HepG2 (cell line): ENCODE measurements around the gene ELAPOR1. TPM values are rescaled to one million over a fixed set of nuclear protein-coding genes. Genes with fewer than 3 reads are reported as not detected.
A peak's percentile ranks its signal among the peaks of the same experiment; 100 is the strongest.

ENCODE experiments used
- BORCS8-MEF2B ChIP-seq: sonication (generic); formaldehyde crosslinking; IDR thresholded peaks from 2 replicates; pipeline ENCODE4 v1.8.0; 2022; ENCODE audit warnings: mild to moderate bottlenecking, missing genetic modification reagents
- DNMT1 ChIP-seq: sonication (generic); formaldehyde crosslinking; IDR thresholded peaks from 2 replicates; pipeline ENCODE4 v1.5.1; 2020; ENCODE audit warnings: mild to moderate bottlenecking, missing genetic modification reagents
- DPF2 ChIP-seq: sonication (generic); formaldehyde crosslinking; IDR thresholded peaks from 2 replicates; pipeline ENCODE4 v1.4.0; 2020; ENCODE audit warnings: mild to moderate bottlenecking, low read depth, missing genetic modification reagents, borderline replicate concordance
- HNF1B ChIP-seq: sonication (generic); formaldehyde crosslinking; IDR thresholded peaks from 2 replicates; pipeline ENCODE4 v1.5.1; 2020; ENCODE audit warnings: mild to moderate bottlenecking, moderate library complexity, missing genetic modification reagents
- MAF1 ChIP-seq: sonication (generic); formaldehyde crosslinking; IDR thresholded peaks from 2 replicates; pipeline ENCODE4 v1.5.0; 2020; ENCODE audit warnings: missing genetic modification reagents, borderline replicate concordance
- NFE2L1 ChIP-seq: sonication (generic); formaldehyde crosslinking; IDR thresholded peaks from 2 replicates; pipeline ENCODE4 v1.4.0; 2020; ENCODE audit warnings: missing genetic modification reagents, mild to moderate bottlenecking, borderline replicate concordance
- REXO4 ChIP-seq: sonication (generic); formaldehyde crosslinking; IDR thresholded peaks from 2 replicates; pipeline ENCODE4 v1.8.0; 2022; ENCODE audit warnings: missing genetic modification reagents, mild to moderate bottlenecking, borderline replicate concordance
- U2AF2 ChIP-seq: fragments of 200-400 bp; formaldehyde crosslinking; IDR thresholded peaks from 2 replicates; pipeline ENCODE4 v1.6.1; 2017; ENCODE audit warnings: low read depth, mild to moderate bottlenecking, low read length
- ZBTB7B ChIP-seq: sonication (generic); formaldehyde crosslinking; IDR thresholded peaks from 2 replicates; pipeline ENCODE4 v1.4.0; 2020; ENCODE audit warnings: missing genetic modification reagents
- ZFY ChIP-seq: sonication (generic); formaldehyde crosslinking; IDR thresholded peaks from 2 replicates; pipeline ENCODE4 v1.4.0; 2020; ENCODE audit warnings: missing genetic modification reagents
- ZIK1 ChIP-seq: sonication (generic); formaldehyde crosslinking; IDR thresholded peaks from 2 replicates; pipeline ENCODE4 v1.5.0; 2020; ENCODE audit warnings: mild to moderate bottlenecking, low read depth, missing genetic modification reagents, borderline replicate concordance
- ZNF234 ChIP-seq: sonication (generic); formaldehyde crosslinking; conservative IDR thresholded peaks from 2 replicates; pipeline ENCODE4 v1.5.1; 2020; ENCODE audit warnings: mild to moderate bottlenecking, missing genetic modification reagents
- ZNF318 ChIP-seq: sonication (generic); formaldehyde crosslinking; IDR thresholded peaks from 2 replicates; pipeline ENCODE4 v1.4.0; 2020; ENCODE audit warnings: mild to moderate bottlenecking, missing genetic modification reagents
- polyA plus RNA-seq, 8 experiments: library from polyadenylated mRNA; depleted of rRNA in 3 of 8; stranded (reverse) in 7 of 8; unstranded in 1 of 8; fragments of >200 nt; fragmentation: Illumina TruSeq in 4 of 8; extraction: Trizol in 4 of 8; gene quantifications; 2 replicates each; pipeline versions ENCODE4 v1.2.1 to v1.2.3, GENCODE V29; 2011 to 2016; ENCODE audit warnings: low read depth in 4 of 8, missing spikeins in 1 of 8, mixed read lengths in 1 of 8; ENCODE audit not compliant: insufficient read depth in 1 of 8
- total RNA-seq, 5 experiments: library from RNA; depleted of rRNA; stranded (reverse); fragments of >200 nt; fragmentation: Illumina TruSeq; extraction: Trizol; gene quantifications; 2 replicates each; pipeline ENCODE4 v1.2.3, GENCODE V29; 2016; ENCODE audit warnings: low read depth in 1 of 5
- TF ChIP-seq, protein P1 (sequence below): sonication (generic); formaldehyde crosslinking; IDR thresholded peaks from 2 replicates; pipeline ENCODE4 v1.4.0; 2020; ENCODE audit warnings: mild to moderate bottlenecking, low read depth, missing genetic modification reagents
- TF ChIP-seq, protein P2 (sequence below): sonication (generic); formaldehyde crosslinking; IDR thresholded peaks from 2 replicates; pipeline ENCODE4 v1.5.0; 2020; ENCODE audit warnings: missing genetic modification reagents
- TF ChIP-seq, protein P3 (sequence below): IDR thresholded peaks from 2 replicates; pipeline ENCODE4 v1.6.1; 2016

Gene ELAPOR1
- total and polyA plus RNA-seq, 2 of the 13 experiments (the other 11 are each of a cell fraction or from before 2014, with no cell fraction given), result 0.13 to 0.20 TPM

DNA sequence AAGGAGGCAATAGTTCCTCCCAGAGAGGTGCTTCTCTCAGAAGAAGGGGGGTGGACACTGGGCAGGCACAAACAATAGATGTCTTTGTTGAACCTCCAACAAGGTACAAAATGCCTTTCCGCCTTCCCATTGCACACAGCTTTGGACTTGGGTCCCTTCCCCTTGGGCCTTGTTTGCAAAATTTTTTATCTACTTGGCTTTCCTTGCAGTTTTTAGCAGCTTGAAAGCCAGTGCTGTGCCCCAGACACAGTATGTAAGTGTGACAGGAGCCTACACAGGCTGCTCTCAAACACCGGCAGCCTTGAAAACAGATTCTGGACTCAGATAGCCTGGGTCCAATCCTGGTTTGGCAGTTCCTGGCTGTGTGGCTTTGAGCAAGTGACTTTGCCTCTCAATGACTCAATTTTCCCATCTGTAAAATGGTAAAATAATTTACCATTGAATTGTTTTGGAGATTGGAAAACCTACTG is 43.0 kb downstream of the ELAPOR1 start (continued):
- TF ChIP-seq ZNF318 (no peak), HNF1B (CRISPR knock-in tag) (no peak), BORCS8-MEF2B (CRISPR knock-in tag) (0 out of 2 replicates have a peak, but pooled peaks have one; percentile 24), ZNF234 (CRISPR knock-in tag) (no peak), DNMT1 (CRISPR knock-in tag) (no peak), DPF2 (CRISPR knock-in tag) (0 out of 2 replicates have a peak, but pooled peaks have one; percentile 46), ZIK1 (CRISPR knock-in tag) (no peak), ZFY (CRISPR knock-in tag) (peak; percentile 40; the same call in 1 of the 2 replicates), U2AF2 (no peak), REXO4 (CRISPR knock-in tag) (no peak), ZBTB7B (CRISPR knock-in tag) (no peak), MAF1 (no peak), NFE2L1 (CRISPR knock-in tag) (no peak)
- TF ChIP-seq, protein P1, sequence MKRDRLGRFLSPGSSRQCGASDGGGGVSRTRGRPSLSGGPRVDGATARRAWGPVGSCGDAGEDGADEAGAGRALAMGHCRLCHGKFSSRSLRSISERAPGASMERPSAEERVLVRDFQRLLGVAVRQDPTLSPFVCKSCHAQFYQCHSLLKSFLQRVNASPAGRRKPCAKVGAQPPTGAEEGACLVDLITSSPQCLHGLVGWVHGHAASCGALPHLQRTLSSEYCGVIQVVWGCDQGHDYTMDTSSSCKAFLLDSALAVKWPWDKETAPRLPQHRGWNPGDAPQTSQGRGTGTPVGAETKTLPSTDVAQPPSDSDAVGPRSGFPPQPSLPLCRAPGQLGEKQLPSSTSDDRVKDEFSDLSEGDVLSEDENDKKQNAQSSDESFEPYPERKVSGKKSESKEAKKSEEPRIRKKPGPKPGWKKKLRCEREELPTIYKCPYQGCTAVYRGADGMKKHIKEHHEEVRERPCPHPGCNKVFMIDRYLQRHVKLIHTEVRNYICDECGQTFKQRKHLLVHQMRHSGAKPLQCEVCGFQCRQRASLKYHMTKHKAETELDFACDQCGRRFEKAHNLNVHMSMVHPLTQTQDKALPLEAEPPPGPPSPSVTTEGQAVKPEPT (CRISPR knock-in tag), result no peak
- TF ChIP-seq, protein P2, sequence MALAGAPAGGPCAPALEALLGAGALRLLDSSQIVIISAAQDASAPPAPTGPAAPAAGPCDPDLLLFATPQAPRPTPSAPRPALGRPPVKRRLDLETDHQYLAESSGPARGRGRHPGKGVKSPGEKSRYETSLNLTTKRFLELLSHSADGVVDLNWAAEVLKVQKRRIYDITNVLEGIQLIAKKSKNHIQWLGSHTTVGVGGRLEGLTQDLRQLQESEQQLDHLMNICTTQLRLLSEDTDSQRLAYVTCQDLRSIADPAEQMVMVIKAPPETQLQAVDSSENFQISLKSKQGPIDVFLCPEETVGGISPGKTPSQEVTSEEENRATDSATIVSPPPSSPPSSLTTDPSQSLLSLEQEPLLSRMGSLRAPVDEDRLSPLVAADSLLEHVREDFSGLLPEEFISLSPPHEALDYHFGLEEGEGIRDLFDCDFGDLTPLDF (CRISPR knock-in tag), result no peak
- TF ChIP-seq, protein P3, sequence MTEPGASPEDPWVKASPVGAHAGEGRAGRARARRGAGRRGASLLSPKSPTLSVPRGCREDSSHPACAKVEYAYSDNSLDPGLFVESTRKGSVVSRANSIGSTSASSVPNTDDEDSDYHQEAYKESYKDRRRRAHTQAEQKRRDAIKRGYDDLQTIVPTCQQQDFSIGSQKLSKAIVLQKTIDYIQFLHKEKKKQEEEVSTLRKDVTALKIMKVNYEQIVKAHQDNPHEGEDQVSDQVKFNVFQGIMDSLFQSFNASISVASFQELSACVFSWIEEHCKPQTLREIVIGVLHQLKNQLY (CRISPR knock-in tag), result no peak
